Measurements from ENCODE around the gene ZNF646.

The ZNF646 gene

GRCh38 chr16:31074814-31075183, 577 bp downstream of the ZNF646 start:
- Histone ChIP-seq H3K9me3 (no peaks in the 10 kb centered on the region), H3K36me3 (replicated peaks) (peaks cover 28% of the 10 kb centered on the region), H3K27me3 (ENCODE audit: low read depth) (no peaks in the 10 kb centered on the region), H3K4me3 (peak overlapping the region; percentile 92), H3K4me1 (peaks cover 7% of the 10 kb centered on the region; the same call in 1 of the 2 replicates)
- in situ Hi-C loops (cut with MboI; ENCODE audit: low sequenced_read_pairs), result no loop called here
- no peak for DNase-seq (ENCODE audit: low spot score in 2 of 2)

GRCh38 chr16:31076319-31076718, 2.1 kb downstream of the ZNF646 start:
- peaks cover 43% of the 10 kb centered on the region for H3K36me3 ChIP-seq (replicated peaks)
- no peak overlapping the region for H3K4me3 ChIP-seq
- H3K27me3 ChIP-seq (ENCODE audit: low read depth), result no peaks in the 10 kb centered on the region
- DNase-seq (ENCODE audit: low spot score in 2 of 2), result no peak
- in situ Hi-C loops (cut with MboI; ENCODE audit: low sequenced_read_pairs), result no loop called here
- no peaks in the 10 kb centered on the region for H3K9me3 ChIP-seq
- H3K4me1 ChIP-seq, result peaks cover 6% of the 10 kb centered on the region; the same call in 1 of the 2 replicates

GRCh38 chr16:31077024-31077423, 2.8 kb downstream of the ZNF646 start:
- DNase-seq (ENCODE audit: low spot score in 2 of 2), result no peak
- Histone ChIP-seq H3K4me3 (no peak overlapping the region), H3K4me1 (0 out of 2 replicates have a peak, but pooled peaks cover 3% of the 10 kb centered on the region), H3K9me3 (no peaks in the 10 kb centered on the region), H3K36me3 (replicated peaks) (peaks cover 47% of the 10 kb centered on the region), H3K27me3 (ENCODE audit: low read depth) (no peaks in the 10 kb centered on the region)
- in situ Hi-C loops (cut with MboI; ENCODE audit: low sequenced_read_pairs), result no loop called here

GRCh38 chr16:31077592-31078396, 3.6 kb downstream of the ZNF646 start:
- no peak overlapping the region for H3K4me3 ChIP-seq
- in situ Hi-C loops (cut with MboI; ENCODE audit: low sequenced_read_pairs), result no loop called here

GRCh38 chr16:31078597-31079341, 4.5 kb downstream of the ZNF646 start:
- no peaks in the 10 kb centered on the region for H3K9me3 ChIP-seq
- H3K27me3 ChIP-seq (ENCODE audit: low read depth), result no peaks in the 10 kb centered on the region
- H3K4me3 ChIP-seq, result no peak overlapping the region
- in situ Hi-C loops (cut with MboI; ENCODE audit: low sequenced_read_pairs), result no loop called here
- 0 out of 2 replicates have a peak, but pooled peaks cover 3% of the 10 kb centered on the region for H3K4me1 ChIP-seq
- peaks cover 47% of the 10 kb centered on the region for H3K36me3 ChIP-seq (replicated peaks)
- no peak for DNase-seq (ENCODE audit: low spot score in 2 of 2)

More at GRCh38 chr16:31077592-31078396, 3.6 kb downstream of the ZNF646 start:
- H3K36me3 ChIP-seq (replicated peaks), result peaks cover 47% of the 10 kb centered on the region
- H3K4me1 ChIP-seq, result 0 out of 2 replicates have a peak, but pooled peaks cover 3% of the 10 kb centered on the region
- H3K9me3 ChIP-seq, result no peaks in the 10 kb centered on the region
- DNase-seq (ENCODE audit: low spot score in 2 of 2), result no peak
- H3K27me3 ChIP-seq (ENCODE audit: low read depth), result no peaks in the 10 kb centered on the region

GRCh38 chr16:31079342-31079944, 5.2 kb downstream of the ZNF646 start:
- Histone ChIP-seq H3K27me3 (ENCODE audit: low read depth) (no peaks in the 10 kb centered on the region), H3K9me3 (no peaks in the 10 kb centered on the region), H3K4me1 (0 out of 2 replicates have a peak, but pooled peaks cover 3% of the 10 kb centered on the region), H3K4me3 (no peak overlapping the region), H3K36me3 (replicated peaks) (peaks cover 54% of the 10 kb centered on the region)
- no peak for DNase-seq (ENCODE audit: low spot score in 2 of 2)
- in situ Hi-C loops (cut with MboI; ENCODE audit: low sequenced_read_pairs), result no loop called here

- in situ Hi-C loops (cut with MboI; ENCODE audit: low sequenced_read_pairs), result no loop called here
Measured at GRCh38 chr16:31080035-31080629, 5.9 kb downstream of the ZNF646 start.

GRCh38 chr16:31080756-31081419, 6.7 kb downstream of the ZNF646 start:
- no peak for DNase-seq (ENCODE audit: low spot score in 2 of 2)
- H3K36me3 ChIP-seq (replicated peaks), result peaks cover 54% of the 10 kb centered on the region
- in situ Hi-C loops (cut with MboI; ENCODE audit: low sequenced_read_pairs), result no loop called here
- no peaks in the 10 kb centered on the region for H3K4me1 ChIP-seq
- H3K4me3 ChIP-seq, result no peak overlapping the region
- no peaks in the 10 kb centered on the region for H3K27me3 ChIP-seq (ENCODE audit: low read depth)
- H3K9me3 ChIP-seq, result no peaks in the 10 kb centered on the region

More at GRCh38 chr16:31080035-31080629, 5.9 kb downstream of the ZNF646 start:
- H3K9me3 ChIP-seq, result no peaks in the 10 kb centered on the region
- H3K27me3 ChIP-seq (ENCODE audit: low read depth), result no peaks in the 10 kb centered on the region
- 0 out of 2 replicates have a peak, but pooled peaks cover under 1% of the 10 kb centered on the region for H3K4me1 ChIP-seq
- H3K4me3 ChIP-seq, result no peak overlapping the region
- peaks cover 54% of the 10 kb centered on the region for H3K36me3 ChIP-seq (replicated peaks)
- no peak for DNase-seq (ENCODE audit: low spot score in 2 of 2)

GRCh38 chr16:31081428-31082351, 7.5 kb downstream of the ZNF646 start:
- no peak overlapping the region for H3K4me3 ChIP-seq
- DNase-seq (ENCODE audit: low spot score in 2 of 2), result no peak
- peaks cover 50% of the 10 kb centered on the region for H3K36me3 ChIP-seq (replicated peaks)
- in situ Hi-C loops (cut with MboI; ENCODE audit: low sequenced_read_pairs), result no loop called here
- no peaks in the 10 kb centered on the region for H3K9me3 ChIP-seq
- H3K27me3 ChIP-seq (ENCODE audit: low read depth), result no peaks in the 10 kb centered on the region
- no peaks in the 10 kb centered on the region for H3K4me1 ChIP-seq

- in situ Hi-C loops (cut with MboI; ENCODE audit: low sequenced_read_pairs), result no loop called here
- H3K4me3 ChIP-seq, result no peak overlapping the region
- no peaks in the 10 kb centered on the region for H3K9me3 ChIP-seq
- H3K36me3 ChIP-seq (replicated peaks), result peaks cover 42% of the 10 kb centered on the region
- H3K4me1 ChIP-seq, result no peaks in the 10 kb centered on the region
- H3K27me3 ChIP-seq (ENCODE audit: low read depth), result no peaks in the 10 kb centered on the region
- DNase-seq (ENCODE audit: low spot score in 2 of 2), result no peak
Measured at GRCh38 chr16:31082368-31083045, 8.3 kb downstream of the ZNF646 start.

- Histone ChIP-seq H3K4me1 (no peaks in the 10 kb centered on the region), H3K36me3 (replicated peaks) (peaks cover 38% of the 10 kb centered on the region), H3K27me3 (ENCODE audit: low read depth) (no peaks in the 10 kb centered on the region), H3K4me3 (no peak overlapping the region), H3K9me3 (no peaks in the 10 kb centered on the region)
- no peak for DNase-seq (ENCODE audit: low spot score in 2 of 2)
- in situ Hi-C loops (cut with MboI; ENCODE audit: low sequenced_read_pairs), result no loop called here
Measured at GRCh38 chr16:31083081-31083480, 8.9 kb downstream of the ZNF646 start.

GRCh38 chr16:31083556-31083955, 9.3 kb downstream of the ZNF646 start:
- in situ Hi-C loops (cut with MboI; ENCODE audit: low sequenced_read_pairs), result no loop called here

More at GRCh38 chr16:31083556-31083955, 9.3 kb downstream of the ZNF646 start:
- no peaks in the 10 kb centered on the region for H3K9me3 ChIP-seq
- H3K36me3 ChIP-seq (replicated peaks), result peaks cover 39% of the 10 kb centered on the region
- no peaks in the 10 kb centered on the region for H3K27me3 ChIP-seq (ENCODE audit: low read depth)
- no peaks in the 10 kb centered on the region for H3K4me1 ChIP-seq
- no peak overlapping the region for H3K4me3 ChIP-seq
- DNase-seq (ENCODE audit: low spot score in 2 of 2), result no peak
